WTC11 (cell line): ENCODE results near the gene ARHGAP8. TPM values are rescaled to one million over a fixed set of nuclear protein-coding genes. Genes with fewer than 3 reads are reported as not detected.
A peak's percentile ranks its signal among the peaks of the same experiment; 100 is the strongest.

Experiments
- ATAC-seq: fragments of 200-7000 bp; cut with Tn5 transposase; 2 replicates; pipeline ENCODE4 v1.10.0; 2021; ENCODE audit warnings: mild to moderate bottlenecking, moderate library complexity
- CTCF ChIA-PET: fragments of 300-600 bp; sonication (Branson Sonifier 250); formaldehyde crosslinking; loops from one replicate; lab custom pipeline; 2021; ENCODE audit warnings: antibody characterized with exemption; lab: Charles Lee
- POLR2A ChIA-PET: fragments of 350-600 bp; sonication (Branson Sonifier 250); formaldehyde crosslinking; loops from one replicate; lab custom pipeline; 2021; ENCODE audit warnings: antibody characterized with exemption; lab: Charles Lee
- DNase-seq: peaks from one replicate; pipeline ENCODE4 v3.0.0; 2021; ENCODE audit warnings: low spot score
- H3K27ac Mint-ChIP-seq: 2 replicates; pipeline ENCODE4 v1.8.0; 2021; ENCODE audit warnings: mixed read lengths
- H3K27me3 Mint-ChIP-seq: 2 replicates; pipeline ENCODE4 v1.8.0; 2021; ENCODE audit warnings: low read depth, mild to moderate bottlenecking, moderate library complexity, mixed read lengths
- H3K36me3 Mint-ChIP-seq: 2 replicates; pipeline ENCODE4 v1.8.0; 2021; ENCODE audit warnings: mixed read lengths
- H3K4me1 Mint-ChIP-seq: 2 replicates; pipeline ENCODE4 v1.8.0; 2022; ENCODE audit warnings: mixed read lengths
- H3K4me3 Mint-ChIP-seq: 2 replicates; pipeline ENCODE4 v1.8.0; 2021; ENCODE audit warnings: mild to moderate bottlenecking, moderate library complexity, mixed read lengths
- H3K9me3 Mint-ChIP-seq: 2 replicates; pipeline ENCODE4 v1.8.0; 2021; ENCODE audit warnings: mixed read lengths
- ESRRA ChIP-seq: sonication (generic); formaldehyde crosslinking; IDR thresholded peaks from 2 replicates; pipeline ENCODE4 v1.8.1; 2022; ENCODE audit warnings: mild to moderate bottlenecking, missing genetic modification reagents, borderline replicate concordance
- FOXJ3 ChIP-seq: sonication (generic); formaldehyde crosslinking; IDR thresholded peaks from 2 replicates; pipeline ENCODE4 v1.9.0; 2021; ENCODE audit warnings: missing genetic modification reagents, mild to moderate bottlenecking, borderline replicate concordance
- GTF2I ChIP-seq: fragments of 250-450 bp; sonication (Bioruptor Pico); conservative IDR thresholded peaks from 2 replicates; pipeline ENCODE4 v1.4.0; 2021; ENCODE audit warnings: mild to moderate bottlenecking
- IRF2 ChIP-seq: sonication (generic); formaldehyde crosslinking; IDR thresholded peaks from 2 replicates; pipeline ENCODE4 v1.8.0; 2022; ENCODE audit warnings: low read depth, missing genetic modification reagents, borderline replicate concordance
- JAZF1 ChIP-seq: fragments of 250-450 bp; sonication (Bioruptor Pico); IDR thresholded peaks from 2 replicates; pipeline ENCODE4 v1.9.0; 2021; ENCODE audit warnings: moderate library complexity, mild to moderate bottlenecking, inconsistent platforms
- NFYB ChIP-seq: sonication (generic); formaldehyde crosslinking; conservative IDR thresholded peaks from 2 replicates; pipeline ENCODE4 v1.8.0; 2022; ENCODE audit warnings: low read depth, missing genetic modification reagents
- NR1H2 ChIP-seq: sonication (generic); formaldehyde crosslinking; IDR thresholded peaks from 2 replicates; pipeline ENCODE4 v1.9.0; 2021; ENCODE audit warnings: mild to moderate bottlenecking, moderate library complexity, missing genetic modification reagents
- PRRX2 ChIP-seq: fragments of 250-450 bp; sonication (Bioruptor Pico); IDR thresholded peaks from 2 replicates; pipeline ENCODE4 v1.8.0; 2021; ENCODE audit warnings: mild to moderate bottlenecking
- total RNA-seq: library from RNA; stranded (reverse); gene quantifications from 3 replicates; pipeline ENCODE4 v1.2.3, GENCODE V29; 2021
- TF ChIP-seq, protein P1 (sequence below): sonication (generic); formaldehyde crosslinking; IDR thresholded peaks from 2 replicates; pipeline ENCODE4 v1.8.1; 2023; ENCODE audit warnings: mild to moderate bottlenecking, missing genetic modification reagents, borderline replicate concordance
- TF ChIP-seq, protein P2 (sequence below): fragments of 250-450 bp; sonication (Bioruptor Pico); IDR thresholded peaks from 2 replicates; pipeline ENCODE4 v1.9.0; 2021; ENCODE audit warnings: mild to moderate bottlenecking
- TF ChIP-seq, protein P3 (sequence below): sonication (generic); formaldehyde crosslinking; IDR thresholded peaks from 2 replicates; pipeline ENCODE4 v1.8.1; 2023; ENCODE audit warnings: mild to moderate bottlenecking, missing genetic modification reagents, moderate library complexity
- TF ChIP-seq, protein P4 (sequence below): fragments of 250-450 bp; sonication (Bioruptor Pico); conservative IDR thresholded peaks from 2 replicates; pipeline ENCODE4 v1.9.0; 2021; ENCODE audit warnings: mild to moderate bottlenecking
- TF ChIP-seq, protein P5 (sequence below): sonication (generic); formaldehyde crosslinking; IDR thresholded peaks from 2 replicates; pipeline ENCODE4 v1.8.1; 2023; ENCODE audit warnings: mild to moderate bottlenecking, moderate library complexity, missing genetic modification reagents
- TF ChIP-seq, protein P6 (sequence below): sonication (generic); formaldehyde crosslinking; conservative IDR thresholded peaks from 2 replicates; pipeline ENCODE4 v1.8.1; 2022; ENCODE audit warnings: mild to moderate bottlenecking, missing genetic modification reagents

The ARHGAP8 gene
- total RNA-seq, 1 experiment from 2014 or later = 61.4 TPM

DNA sequence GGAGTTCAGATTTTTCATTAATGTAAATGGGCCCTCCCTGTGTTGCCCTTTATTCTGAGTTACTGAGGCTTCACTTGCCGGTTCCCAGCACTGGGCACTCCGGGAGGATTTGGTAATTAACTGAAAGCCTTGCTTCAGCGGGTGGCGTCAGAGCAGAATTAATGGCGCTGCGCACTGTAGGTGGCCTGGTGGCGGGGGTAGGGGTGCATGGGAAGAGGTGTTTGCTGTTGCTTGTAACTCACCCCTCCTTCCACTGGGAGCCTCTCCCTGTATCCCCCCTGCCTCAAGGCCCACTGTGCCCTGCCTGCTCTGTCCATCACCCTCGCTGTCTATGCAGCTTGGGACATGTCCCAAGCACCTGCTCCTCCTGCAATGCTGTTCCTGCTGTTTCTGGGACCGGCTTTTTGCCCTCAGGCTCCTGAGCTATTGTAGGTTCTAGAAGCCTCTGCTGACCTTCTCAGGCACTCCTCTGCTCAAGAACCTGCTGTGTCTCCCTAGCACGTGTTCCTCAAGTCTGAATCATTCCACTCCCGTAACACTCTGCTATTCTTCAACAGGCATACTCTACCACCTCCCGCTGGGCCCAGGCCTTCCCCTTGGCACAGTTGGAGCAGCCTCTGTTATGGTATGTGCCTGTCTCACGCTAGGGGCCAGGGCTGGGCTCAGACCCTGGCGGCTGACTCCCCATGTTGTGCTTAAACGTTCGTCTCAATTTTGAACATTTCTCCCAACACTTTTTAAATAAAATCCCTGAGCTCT lies 24.4 kb downstream of the ARHGAP8 start (continued):
- TF ChIP-seq, protein P1, sequence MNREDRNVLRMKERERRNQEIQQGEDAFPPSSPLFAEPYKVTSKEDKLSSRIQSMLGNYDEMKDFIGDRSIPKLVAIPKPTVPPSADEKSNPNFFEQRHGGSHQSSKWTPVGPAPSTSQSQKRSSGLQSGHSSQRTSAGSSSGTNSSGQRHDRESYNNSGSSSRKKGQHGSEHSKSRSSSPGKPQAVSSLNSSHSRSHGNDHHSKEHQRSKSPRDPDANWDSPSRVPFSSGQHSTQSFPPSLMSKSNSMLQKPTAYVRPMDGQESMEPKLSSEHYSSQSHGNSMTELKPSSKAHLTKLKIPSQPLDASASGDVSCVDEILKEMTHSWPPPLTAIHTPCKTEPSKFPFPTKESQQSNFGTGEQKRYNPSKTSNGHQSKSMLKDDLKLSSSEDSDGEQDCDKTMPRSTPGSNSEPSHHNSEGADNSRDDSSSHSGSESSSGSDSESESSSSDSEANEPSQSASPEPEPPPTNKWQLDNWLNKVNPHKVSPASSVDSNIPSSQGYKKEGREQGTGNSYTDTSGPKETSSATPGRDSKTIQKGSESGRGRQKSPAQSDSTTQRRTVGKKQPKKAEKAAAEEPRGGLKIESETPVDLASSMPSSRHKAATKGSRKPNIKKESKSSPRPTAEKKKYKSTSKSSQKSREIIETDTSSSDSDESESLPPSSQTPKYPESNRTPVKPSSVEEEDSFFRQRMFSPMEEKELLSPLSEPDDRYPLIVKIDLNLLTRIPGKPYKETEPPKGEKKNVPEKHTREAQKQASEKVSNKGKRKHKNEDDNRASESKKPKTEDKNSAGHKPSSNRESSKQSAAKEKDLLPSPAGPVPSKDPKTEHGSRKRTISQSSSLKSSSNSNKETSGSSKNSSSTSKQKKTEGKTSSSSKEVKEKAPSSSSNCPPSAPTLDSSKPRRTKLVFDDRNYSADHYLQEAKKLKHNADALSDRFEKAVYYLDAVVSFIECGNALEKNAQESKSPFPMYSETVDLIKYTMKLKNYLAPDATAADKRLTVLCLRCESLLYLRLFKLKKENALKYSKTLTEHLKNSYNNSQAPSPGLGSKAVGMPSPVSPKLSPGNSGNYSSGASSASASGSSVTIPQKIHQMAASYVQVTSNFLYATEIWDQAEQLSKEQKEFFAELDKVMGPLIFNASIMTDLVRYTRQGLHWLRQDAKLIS (CRISPR knock-in tag) = no peak
- no peak for TF ChIP-seq ESRRA
- TF ChIP-seq, all 79 proteins: peak for 0

DNA sequence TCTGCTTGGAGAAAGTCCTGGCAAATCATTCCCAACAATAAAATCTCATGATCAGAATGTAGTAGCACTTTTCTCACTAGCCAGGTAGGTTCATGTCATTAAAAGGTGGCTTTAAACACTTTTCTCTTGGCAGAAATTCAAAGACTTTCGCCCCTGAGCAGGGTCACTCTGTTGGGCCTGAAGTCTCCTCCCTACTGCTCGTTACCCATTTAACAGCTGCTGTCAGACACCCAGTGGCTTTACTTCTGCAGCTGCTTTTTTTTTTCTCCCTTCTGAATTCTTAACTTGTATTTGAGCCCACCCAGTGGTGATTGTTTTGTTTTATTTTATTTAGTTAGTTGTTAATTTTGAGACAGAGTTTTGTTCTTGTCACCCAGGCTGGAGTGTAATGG lies 25.0 kb downstream of the ARHGAP8 start:
- H3K4me3 Mint-ChIP-seq = no peak overlapping the region
- no peaks in the 10 kb centered on the region for H3K27me3 Mint-ChIP-seq
- peaks cover 11% of the 10 kb centered on the region for H3K36me3 Mint-ChIP-seq
- TF ChIP-seq, protein P2, sequence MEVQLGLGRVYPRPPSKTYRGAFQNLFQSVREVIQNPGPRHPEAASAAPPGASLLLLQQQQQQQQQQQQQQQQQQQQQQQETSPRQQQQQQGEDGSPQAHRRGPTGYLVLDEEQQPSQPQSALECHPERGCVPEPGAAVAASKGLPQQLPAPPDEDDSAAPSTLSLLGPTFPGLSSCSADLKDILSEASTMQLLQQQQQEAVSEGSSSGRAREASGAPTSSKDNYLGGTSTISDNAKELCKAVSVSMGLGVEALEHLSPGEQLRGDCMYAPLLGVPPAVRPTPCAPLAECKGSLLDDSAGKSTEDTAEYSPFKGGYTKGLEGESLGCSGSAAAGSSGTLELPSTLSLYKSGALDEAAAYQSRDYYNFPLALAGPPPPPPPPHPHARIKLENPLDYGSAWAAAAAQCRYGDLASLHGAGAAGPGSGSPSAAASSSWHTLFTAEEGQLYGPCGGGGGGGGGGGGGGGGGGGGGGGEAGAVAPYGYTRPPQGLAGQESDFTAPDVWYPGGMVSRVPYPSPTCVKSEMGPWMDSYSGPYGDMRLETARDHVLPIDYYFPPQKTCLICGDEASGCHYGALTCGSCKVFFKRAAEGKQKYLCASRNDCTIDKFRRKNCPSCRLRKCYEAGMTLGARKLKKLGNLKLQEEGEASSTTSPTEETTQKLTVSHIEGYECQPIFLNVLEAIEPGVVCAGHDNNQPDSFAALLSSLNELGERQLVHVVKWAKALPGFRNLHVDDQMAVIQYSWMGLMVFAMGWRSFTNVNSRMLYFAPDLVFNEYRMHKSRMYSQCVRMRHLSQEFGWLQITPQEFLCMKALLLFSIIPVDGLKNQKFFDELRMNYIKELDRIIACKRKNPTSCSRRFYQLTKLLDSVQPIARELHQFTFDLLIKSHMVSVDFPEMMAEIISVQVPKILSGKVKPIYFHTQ (CRISPR knock-in tag) = no peak
- TF ChIP-seq, protein P3, sequence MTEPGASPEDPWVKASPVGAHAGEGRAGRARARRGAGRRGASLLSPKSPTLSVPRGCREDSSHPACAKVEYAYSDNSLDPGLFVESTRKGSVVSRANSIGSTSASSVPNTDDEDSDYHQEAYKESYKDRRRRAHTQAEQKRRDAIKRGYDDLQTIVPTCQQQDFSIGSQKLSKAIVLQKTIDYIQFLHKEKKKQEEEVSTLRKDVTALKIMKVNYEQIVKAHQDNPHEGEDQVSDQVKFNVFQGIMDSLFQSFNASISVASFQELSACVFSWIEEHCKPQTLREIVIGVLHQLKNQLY (CRISPR knock-in tag) = no peak
- no peak for ATAC-seq
- DNase-seq = no peak
- ChIA-PET POLR2A (interaction anchor here (0.6 kb wide), 1 partner anchor 421 kb away, joined by 6 read pairs; no protein-coding TSS in a partner anchor), CTCF (interaction anchor here (0.9 to 2.7 kb wide), 3 partner anchors 19 to 92 kb away, joined by 3 to 12 read pairs (median 3); no protein-coding TSS in a partner anchor)
- no peak overlapping the region for H3K27ac Mint-ChIP-seq
- H3K9me3 Mint-ChIP-seq = peaks cover 10% of the 10 kb centered on the region
- peaks cover 17% of the 10 kb centered on the region for H3K4me1 Mint-ChIP-seq

DNA sequence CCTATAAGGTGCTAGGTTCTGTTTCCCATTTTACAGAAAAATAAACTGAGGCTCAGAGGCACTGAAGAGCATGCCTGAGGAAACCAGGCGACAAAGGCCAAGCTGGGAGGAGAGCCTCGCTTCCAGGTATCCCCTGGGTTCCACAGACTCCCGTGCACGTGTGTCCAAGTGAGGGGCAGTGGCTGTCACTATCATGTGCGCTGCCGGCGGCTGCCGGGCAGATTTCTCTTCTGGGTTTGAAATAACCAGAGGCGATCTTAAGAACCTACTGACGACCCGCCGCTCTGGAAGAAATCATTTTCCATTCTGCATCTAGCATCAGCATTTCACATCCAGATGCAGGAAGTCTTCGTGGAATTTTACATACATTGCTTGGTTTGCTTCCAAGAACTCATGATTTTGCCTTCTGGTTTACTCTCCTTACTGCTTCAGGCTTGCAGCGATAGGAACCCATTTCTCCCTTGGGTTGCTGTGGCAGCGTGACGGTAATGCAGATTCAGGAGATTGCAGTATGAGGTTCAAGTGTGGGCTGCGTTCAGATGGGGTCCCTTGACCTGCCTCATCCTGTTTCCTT lies 28.6 kb downstream of the ARHGAP8 start:
- ATAC-seq = no peak
- TF ChIP-seq IRF2 = no peak
- peak overlapping the region; percentile 32; the same call in 1 of the 2 replicates for H3K27ac Mint-ChIP-seq
- peaks cover 5% of the 10 kb centered on the region; the same call in 1 of the 2 replicates for H3K9me3 Mint-ChIP-seq
- H3K4me3 Mint-ChIP-seq = no peak overlapping the region
- H3K27me3 Mint-ChIP-seq = no peaks in the 10 kb centered on the region
- H3K4me1 Mint-ChIP-seq = peaks cover 21% of the 10 kb centered on the region
- H3K36me3 Mint-ChIP-seq = peaks cover 7% of the 10 kb centered on the region
- no peak for DNase-seq
- CTCF ChIA-PET = no interaction called here
- POLR2A ChIA-PET = no interaction called here

DNA sequence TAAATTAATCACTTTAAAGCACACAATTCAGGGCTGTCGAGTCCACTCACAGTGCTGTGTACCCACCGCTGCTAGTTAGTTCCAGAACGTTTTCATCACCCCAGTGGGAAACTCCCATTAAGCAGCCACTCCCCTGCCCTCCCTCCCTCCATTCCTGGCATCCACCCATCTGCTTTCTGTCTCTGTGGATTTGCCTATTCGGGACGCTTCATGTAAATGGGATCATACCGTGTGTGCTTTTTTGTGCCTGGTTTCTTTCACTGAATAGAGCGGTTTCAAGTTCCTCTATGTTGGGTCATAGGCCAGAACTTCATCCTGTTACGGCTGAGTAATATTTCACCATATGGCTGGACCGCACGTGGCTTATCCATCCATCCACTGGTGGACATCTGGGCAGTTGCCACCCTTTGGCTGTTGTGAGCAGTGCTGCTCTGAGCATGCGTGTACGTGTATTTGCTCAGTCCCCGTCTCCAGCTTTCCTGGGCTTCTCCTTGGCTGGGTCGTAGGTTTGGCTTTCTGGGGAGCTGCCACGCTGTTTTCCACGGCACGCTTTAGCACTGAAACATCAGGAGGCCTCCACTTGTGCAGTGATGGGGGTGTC lies 30.1 kb downstream of the ARHGAP8 start:
- POLR2A ChIA-PET = no interaction called here
- Mint-ChIP-seq H3K4me1 (peaks cover 12% of the 10 kb centered on the region), H3K27me3 (no peaks in the 10 kb centered on the region), H3K27ac (0 out of 2 replicates have a peak overlapping the region, but pooled peaks have one; percentile 10), H3K9me3 (peaks cover 5% of the 10 kb centered on the region; the same call in 1 of the 2 replicates), H3K4me3 (no peak overlapping the region), H3K36me3 (peaks cover 15% of the 10 kb centered on the region)
- DNase-seq (no peak), ATAC-seq (no peak)
- no peak for TF ChIP-seq NR1H2 (CRISPR knock-in tag)
- TF ChIP-seq GTF2I (CRISPR knock-in tag) = no peak
- no peak for TF ChIP-seq PRRX2 (CRISPR knock-in tag)
- TF ChIP-seq JAZF1 (CRISPR knock-in tag) = no peak
- TF ChIP-seq, protein P4, sequence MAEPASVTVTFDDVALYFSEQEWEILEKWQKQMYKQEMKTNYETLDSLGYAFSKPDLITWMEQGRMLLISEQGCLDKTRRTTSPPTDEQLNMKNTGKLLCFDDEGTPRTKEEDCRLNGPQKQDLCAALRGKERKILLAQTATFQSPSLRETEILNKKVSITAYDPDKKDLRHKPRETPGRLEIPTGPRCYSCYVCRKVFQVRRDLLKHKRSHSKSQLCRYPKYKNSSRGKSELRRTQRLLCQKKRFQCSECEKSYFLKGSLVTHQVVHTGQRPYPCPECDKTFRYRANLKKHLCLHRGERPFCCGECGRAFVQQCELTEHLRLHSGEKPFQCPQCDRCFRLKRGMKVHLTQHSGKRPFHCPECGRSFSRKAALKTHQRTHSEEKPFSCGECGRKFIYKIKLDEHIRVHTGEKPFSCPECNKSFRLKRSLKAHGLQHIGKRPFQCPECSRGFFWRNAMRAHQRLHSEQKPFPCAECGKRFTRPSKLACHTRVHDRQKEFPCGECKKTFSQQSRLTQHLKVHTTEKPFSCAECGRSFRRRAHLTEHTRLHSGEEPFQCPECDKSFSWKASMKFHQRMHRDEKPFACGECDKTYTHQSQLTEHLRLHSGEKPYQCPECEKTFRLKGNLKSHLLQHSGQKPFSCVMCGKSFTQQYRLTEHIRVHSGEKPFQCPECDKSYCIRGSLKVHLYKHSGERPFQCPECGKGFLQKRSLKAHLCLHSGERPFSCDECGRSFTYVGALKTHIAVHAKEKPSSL (CRISPR knock-in tag) = no peak
- TF ChIP-seq NFYB (CRISPR knock-in tag) = no peak
- no peak for TF ChIP-seq FOXJ3 (CRISPR knock-in tag)
- TF ChIP-seq, protein P5, sequence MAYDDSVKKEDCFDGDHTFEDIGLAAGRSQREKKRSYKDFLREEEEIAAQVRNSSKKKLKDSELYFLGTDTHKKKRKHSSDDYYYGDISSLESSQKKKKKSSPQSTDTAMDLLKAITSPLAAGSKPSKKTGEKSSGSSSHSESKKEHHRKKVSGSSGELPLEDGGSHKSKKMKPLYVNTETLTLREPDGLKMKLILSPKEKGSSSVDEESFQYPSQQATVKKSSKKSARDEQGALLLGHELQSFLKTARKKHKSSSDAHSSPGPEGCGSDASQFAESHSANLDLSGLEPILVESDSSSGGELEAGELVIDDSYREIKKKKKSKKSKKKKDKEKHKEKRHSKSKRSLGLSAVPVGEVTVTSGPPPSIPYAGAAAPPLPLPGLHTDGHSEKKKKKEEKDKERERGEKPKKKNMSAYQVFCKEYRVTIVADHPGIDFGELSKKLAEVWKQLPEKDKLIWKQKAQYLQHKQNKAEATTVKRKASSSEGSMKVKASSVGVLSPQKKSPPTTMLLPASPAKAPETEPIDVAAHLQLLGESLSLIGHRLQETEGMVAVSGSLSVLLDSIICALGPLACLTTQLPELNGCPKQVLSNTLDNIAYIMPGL (CRISPR knock-in tag) = no peak
- TF ChIP-seq, protein P6, sequence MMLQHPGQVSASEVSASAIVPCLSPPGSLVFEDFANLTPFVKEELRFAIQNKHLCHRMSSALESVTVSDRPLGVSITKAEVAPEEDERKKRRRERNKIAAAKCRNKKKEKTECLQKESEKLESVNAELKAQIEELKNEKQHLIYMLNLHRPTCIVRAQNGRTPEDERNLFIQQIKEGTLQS (CRISPR knock-in tag) = no peak
- CTCF ChIA-PET = interaction anchor here (1.6 kb wide), 1 partner anchor 38 kb away, joined by 7 read pairs; no protein-coding TSS in a partner anchor
